ENCODE data around the gene MYZAP. TPM values are rescaled to one million over a fixed set of nuclear protein-coding genes. Genes with fewer than 3 reads are reported as not detected.

Gene MYZAP
- polyA plus RNA-seq, 1 donor from 2014 or later = not detected

DNA sequence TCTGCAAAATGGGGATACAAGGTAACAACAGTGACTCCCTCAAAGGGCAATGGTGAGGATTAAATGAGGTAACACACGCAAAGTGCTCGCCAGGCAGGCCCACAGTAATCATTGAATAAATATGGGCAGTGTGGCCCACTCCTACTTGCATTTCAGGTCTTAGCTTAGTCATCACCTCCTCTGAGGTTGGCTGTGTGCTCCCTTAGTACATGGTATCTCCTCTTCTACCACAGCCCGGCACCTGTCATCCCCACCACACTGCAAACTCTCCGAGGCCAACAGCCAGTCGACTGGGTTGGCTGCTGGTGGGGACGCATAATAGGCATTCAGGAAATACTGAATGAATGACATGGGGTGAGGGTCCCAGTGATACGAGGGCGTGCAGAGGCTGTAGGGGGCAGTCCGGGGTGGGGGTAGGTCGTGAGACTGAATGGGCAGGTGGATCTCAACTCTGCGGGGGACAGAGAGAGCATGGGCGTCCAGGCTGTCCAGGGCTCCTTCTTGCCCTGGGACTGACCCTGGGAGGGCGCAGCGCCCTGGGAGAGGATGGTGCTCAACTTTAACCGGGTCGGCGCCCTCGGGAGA lies 375 bp upstream of the MYZAP start:
- Histone ChIP-seq H3K4me3 (ENCODE audit: low read length) (peak overlapping the region; percentile 61), H3K27me3 (ENCODE audit: insufficient read depth, low read depth, low read length) (peaks cover 24% of the 10 kb centered on the region), H3F3A (ENCODE audit: insufficient read depth, low read length, poor library complexity, severe bottlenecking) (no peaks in the 10 kb centered on the region), H3K36me3 (ENCODE audit: insufficient read depth, low read length) (no peaks in the 10 kb centered on the region), H3K9ac (ENCODE audit: low read length) (no peak overlapping the region), H4K20me1 (ENCODE audit: insufficient read depth) (no peaks in the 10 kb centered on the region), H3K4me2 (ENCODE audit: low read length) (no peak overlapping the region), H3K9me3 (ENCODE audit: low read length) (no peaks in the 10 kb centered on the region), H3K27ac (ENCODE audit: low read length) (no peak overlapping the region), H2AFZ (ENCODE audit: low read depth, low read length) (no peak overlapping the region), H3K79me2 (replicated peaks; ENCODE audit: insufficient read depth, low read length) (no peaks in the 10 kb centered on the region), H3K9me2 (ENCODE audit: insufficient read depth, low read length) (no peaks in the 10 kb centered on the region)
- TF ChIP-seq POLR2AphosphoS5 (IDR thresholded peaks at IDR 0.05) = no peak
- no peak for TF ChIP-seq SMC3 (conservative IDR thresholded peaks at IDR 0.05; ENCODE audit: poor library complexity)
- TF ChIP-seq TAF1 (IDR thresholded peaks at IDR 0.05; ENCODE audit: low read depth) = no peak
- no peak for TF ChIP-seq RAD21 (conservative IDR thresholded peaks at IDR 0.05)
- no peak for TF ChIP-seq EZH2 (IDR thresholded peaks at IDR 0.05; ENCODE audit: borderline replicate concordance, insufficient read depth, low read length, poor library complexity, severe bottlenecking)

DNA sequence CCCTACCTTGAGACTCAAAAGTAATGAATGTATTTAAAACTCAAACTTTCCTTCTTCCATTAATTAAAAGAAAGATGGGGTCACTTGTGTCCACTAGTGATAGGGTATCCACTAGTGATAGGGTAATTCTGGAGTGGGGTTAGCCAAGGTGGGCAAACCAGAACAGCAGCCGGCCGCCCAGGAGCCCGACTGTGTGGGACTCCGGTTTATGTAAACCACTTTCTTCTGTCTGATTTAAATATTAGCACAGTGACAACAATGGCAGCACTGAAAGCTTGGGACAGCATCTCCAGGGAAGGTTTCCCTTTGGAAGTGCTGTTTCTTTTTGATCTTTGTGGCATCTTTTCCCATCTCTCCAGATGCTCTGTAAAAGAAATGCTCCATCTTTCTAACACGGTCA lies 722 bp downstream of the MYZAP start:
- TF ChIP-seq MXI1 (conservative IDR thresholded peaks at IDR 0.05; ENCODE audit: poor library complexity, severe bottlenecking) (no peak), TAF1 (IDR thresholded peaks at IDR 0.05; ENCODE audit: low read depth) (no peak), EZH2 (IDR thresholded peaks at IDR 0.05; ENCODE audit: borderline replicate concordance, insufficient read depth, low read length, poor library complexity, severe bottlenecking) (no peak), RAD21 (conservative IDR thresholded peaks at IDR 0.05) (no peak), POLR2AphosphoS5 (IDR thresholded peaks at IDR 0.05) (no peak), SMC3 (conservative IDR thresholded peaks at IDR 0.05; ENCODE audit: poor library complexity) (no peak), EP300 (conservative IDR thresholded peaks at IDR 0.05; ENCODE audit: poor library complexity, severe bottlenecking) (no peak)
- TF ChIP-seq, protein P1, sequence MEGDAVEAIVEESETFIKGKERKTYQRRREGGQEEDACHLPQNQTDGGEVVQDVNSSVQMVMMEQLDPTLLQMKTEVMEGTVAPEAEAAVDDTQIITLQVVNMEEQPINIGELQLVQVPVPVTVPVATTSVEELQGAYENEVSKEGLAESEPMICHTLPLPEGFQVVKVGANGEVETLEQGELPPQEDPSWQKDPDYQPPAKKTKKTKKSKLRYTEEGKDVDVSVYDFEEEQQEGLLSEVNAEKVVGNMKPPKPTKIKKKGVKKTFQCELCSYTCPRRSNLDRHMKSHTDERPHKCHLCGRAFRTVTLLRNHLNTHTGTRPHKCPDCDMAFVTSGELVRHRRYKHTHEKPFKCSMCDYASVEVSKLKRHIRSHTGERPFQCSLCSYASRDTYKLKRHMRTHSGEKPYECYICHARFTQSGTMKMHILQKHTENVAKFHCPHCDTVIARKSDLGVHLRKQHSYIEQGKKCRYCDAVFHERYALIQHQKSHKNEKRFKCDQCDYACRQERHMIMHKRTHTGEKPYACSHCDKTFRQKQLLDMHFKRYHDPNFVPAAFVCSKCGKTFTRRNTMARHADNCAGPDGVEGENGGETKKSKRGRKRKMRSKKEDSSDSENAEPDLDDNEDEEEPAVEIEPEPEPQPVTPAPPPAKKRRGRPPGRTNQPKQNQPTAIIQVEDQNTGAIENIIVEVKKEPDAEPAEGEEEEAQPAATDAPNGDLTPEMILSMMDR (IDR thresholded peaks at IDR 0.05; ENCODE audit: poor library complexity, severe bottlenecking) = no peak
- TF ChIP-seq, protein P2, sequence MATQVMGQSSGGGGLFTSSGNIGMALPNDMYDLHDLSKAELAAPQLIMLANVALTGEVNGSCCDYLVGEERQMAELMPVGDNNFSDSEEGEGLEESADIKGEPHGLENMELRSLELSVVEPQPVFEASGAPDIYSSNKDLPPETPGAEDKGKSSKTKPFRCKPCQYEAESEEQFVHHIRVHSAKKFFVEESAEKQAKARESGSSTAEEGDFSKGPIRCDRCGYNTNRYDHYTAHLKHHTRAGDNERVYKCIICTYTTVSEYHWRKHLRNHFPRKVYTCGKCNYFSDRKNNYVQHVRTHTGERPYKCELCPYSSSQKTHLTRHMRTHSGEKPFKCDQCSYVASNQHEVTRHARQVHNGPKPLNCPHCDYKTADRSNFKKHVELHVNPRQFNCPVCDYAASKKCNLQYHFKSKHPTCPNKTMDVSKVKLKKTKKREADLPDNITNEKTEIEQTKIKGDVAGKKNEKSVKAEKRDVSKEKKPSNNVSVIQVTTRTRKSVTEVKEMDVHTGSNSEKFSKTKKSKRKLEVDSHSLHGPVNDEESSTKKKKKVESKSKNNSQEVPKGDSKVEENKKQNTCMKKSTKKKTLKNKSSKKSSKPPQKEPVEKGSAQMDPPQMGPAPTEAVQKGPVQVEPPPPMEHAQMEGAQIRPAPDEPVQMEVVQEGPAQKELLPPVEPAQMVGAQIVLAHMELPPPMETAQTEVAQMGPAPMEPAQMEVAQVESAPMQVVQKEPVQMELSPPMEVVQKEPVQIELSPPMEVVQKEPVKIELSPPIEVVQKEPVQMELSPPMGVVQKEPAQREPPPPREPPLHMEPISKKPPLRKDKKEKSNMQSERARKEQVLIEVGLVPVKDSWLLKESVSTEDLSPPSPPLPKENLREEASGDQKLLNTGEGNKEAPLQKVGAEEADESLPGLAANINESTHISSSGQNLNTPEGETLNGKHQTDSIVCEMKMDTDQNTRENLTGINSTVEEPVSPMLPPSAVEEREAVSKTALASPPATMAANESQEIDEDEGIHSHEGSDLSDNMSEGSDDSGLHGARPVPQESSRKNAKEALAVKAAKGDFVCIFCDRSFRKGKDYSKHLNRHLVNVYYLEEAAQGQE (IDR thresholded peaks at IDR 0.05; ENCODE audit: borderline replicate concordance) = no peak
- Histone ChIP-seq H3K9ac (ENCODE audit: low read length) (no peak overlapping the region), H3F3A (ENCODE audit: insufficient read depth, low read length, poor library complexity, severe bottlenecking) (no peaks in the 10 kb centered on the region), H2AFZ (ENCODE audit: low read depth, low read length) (no peak overlapping the region), H3K36me3 (ENCODE audit: insufficient read depth, low read length) (no peaks in the 10 kb centered on the region), H3K4me3 (ENCODE audit: low read length) (peak overlapping the region; percentile 61), H3K27me3 (ENCODE audit: insufficient read depth, low read depth, low read length) (peaks cover 24% of the 10 kb centered on the region), H3K27ac (ENCODE audit: low read length) (no peak overlapping the region), H3K9me2 (ENCODE audit: insufficient read depth, low read length) (no peaks in the 10 kb centered on the region), H3K79me2 (replicated peaks; ENCODE audit: insufficient read depth, low read length) (no peaks in the 10 kb centered on the region), H4K20me1 (ENCODE audit: insufficient read depth) (no peaks in the 10 kb centered on the region), H3K4me2 (ENCODE audit: low read length) (no peak overlapping the region), H3K9me3 (ENCODE audit: low read length) (no peaks in the 10 kb centered on the region)
